ENCODE measurements around the gene SDHAF2. TPM values are rescaled to one million over a fixed set of nuclear protein-coding genes. Genes with fewer than 3 reads are reported as not detected.

Gene SDHAF2
- total RNA-seq, 1 experiment from 2014 or later = 90.4 TPM

GRCh38 chr11:61474013-61474643 is 44.2 kb downstream of the SDHAF2 start:
- ATAC-seq (no peak), DNase-seq (no peak)
- Histone ChIP-seq H3K9ac (ENCODE audit: low read length) (no peak overlapping the region), H3K4me3 (ENCODE audit: low read length) (no peak overlapping the region), H3K4me2 (ENCODE audit: low read length) (no peak overlapping the region), H3K79me2 (ENCODE audit: low read length) (no peaks in the 10 kb centered on the region), H3K36me3 (ENCODE audit: low read depth, low read length) (no peaks in the 10 kb centered on the region), H3F3A (ENCODE audit: low read length, unreplicated experiment) (no peaks in the 10 kb centered on the region), H2AFZ (ENCODE audit: low read length) (no peak overlapping the region), H3K4me1 (ENCODE audit: insufficient read depth, low read length) (peaks cover 4% of the 10 kb centered on the region; the same call in 1 of the 2 replicates), H3K9me2 (replicated peaks; ENCODE audit: low read length) (no peaks in the 10 kb centered on the region), H3K9me3 (ENCODE audit: low read length) (no peaks in the 10 kb centered on the region), H3K27me3 (ENCODE audit: low read length) (no peaks in the 10 kb centered on the region), H3K27ac (ENCODE audit: low read length) (no peak overlapping the region), H4K20me1 (ENCODE audit: low read length) (no peaks in the 10 kb centered on the region)
- POLR2A ChIA-PET (ENCODE audit: unreplicated experiment) = no interaction called here
- BruUV-seq (replicated peaks) = no TSS peak
- CTCF ChIA-PET = no interaction called here
- no peak for TF ChIP-seq EZH2phosphoT487 (IDR thresholded peaks at IDR 0.05; ENCODE audit: borderline replicate concordance, low read length)
- TF ChIP-seq EZH2 (IDR thresholded peaks at IDR 0.05; ENCODE audit: low read length, unreplicated experiment) = no peak
- TF ChIP-seq, protein P1, sequence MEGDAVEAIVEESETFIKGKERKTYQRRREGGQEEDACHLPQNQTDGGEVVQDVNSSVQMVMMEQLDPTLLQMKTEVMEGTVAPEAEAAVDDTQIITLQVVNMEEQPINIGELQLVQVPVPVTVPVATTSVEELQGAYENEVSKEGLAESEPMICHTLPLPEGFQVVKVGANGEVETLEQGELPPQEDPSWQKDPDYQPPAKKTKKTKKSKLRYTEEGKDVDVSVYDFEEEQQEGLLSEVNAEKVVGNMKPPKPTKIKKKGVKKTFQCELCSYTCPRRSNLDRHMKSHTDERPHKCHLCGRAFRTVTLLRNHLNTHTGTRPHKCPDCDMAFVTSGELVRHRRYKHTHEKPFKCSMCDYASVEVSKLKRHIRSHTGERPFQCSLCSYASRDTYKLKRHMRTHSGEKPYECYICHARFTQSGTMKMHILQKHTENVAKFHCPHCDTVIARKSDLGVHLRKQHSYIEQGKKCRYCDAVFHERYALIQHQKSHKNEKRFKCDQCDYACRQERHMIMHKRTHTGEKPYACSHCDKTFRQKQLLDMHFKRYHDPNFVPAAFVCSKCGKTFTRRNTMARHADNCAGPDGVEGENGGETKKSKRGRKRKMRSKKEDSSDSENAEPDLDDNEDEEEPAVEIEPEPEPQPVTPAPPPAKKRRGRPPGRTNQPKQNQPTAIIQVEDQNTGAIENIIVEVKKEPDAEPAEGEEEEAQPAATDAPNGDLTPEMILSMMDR (conservative IDR thresholded peaks at IDR 0.05; ENCODE audit: low read depth, low read length) = no peak
- intact Hi-C loops (cut with micrococcal nuclease) = no loop called here

DNA sequence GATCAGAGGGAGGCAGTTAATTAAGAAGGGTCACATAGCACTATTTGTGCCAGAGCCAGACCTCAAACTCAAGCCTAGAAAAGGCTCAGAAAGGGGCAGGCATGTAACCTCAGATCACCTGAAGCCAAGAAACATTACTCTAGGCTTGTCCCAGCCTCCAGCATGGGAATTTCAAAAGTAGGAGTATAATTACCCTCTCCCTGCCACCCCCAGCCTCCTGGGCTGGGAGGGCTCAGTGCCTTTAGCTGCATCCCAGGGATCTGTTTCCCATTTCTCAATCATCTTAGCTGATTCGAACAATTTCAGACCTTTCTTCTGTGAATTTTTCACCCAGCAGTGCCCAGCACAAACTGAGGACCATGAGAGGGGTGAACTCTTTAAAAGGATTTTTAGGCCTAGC is 45.5 kb downstream of the SDHAF2 start:
- ChIA-PET POLR2A (ENCODE audit: unreplicated experiment) (no interaction called here), CTCF (interaction anchor here (2.4 kb wide), 1 partner anchor 42 kb away, joined by 8 read pairs; no protein-coding TSS in a partner anchor)
- H3K27ac ChIP-seq (ENCODE audit: low read length) = no peak overlapping the region
- no peak overlapping the region for H3K4me3 ChIP-seq (ENCODE audit: low read length)
- no peak overlapping the region for H2AFZ ChIP-seq (ENCODE audit: low read length)
- no peaks in the 10 kb centered on the region for H4K20me1 ChIP-seq (ENCODE audit: low read length)
- peaks cover 4% of the 10 kb centered on the region; the same call in 1 of the 2 replicates for H3K4me1 ChIP-seq (ENCODE audit: insufficient read depth, low read length)
- H3K9me2 ChIP-seq (replicated peaks; ENCODE audit: low read length) = no peaks in the 10 kb centered on the region
- intact Hi-C loops (cut with micrococcal nuclease) = loop anchor here (5.0 kb wide), 1 partner anchor 257 kb away; no protein-coding TSS in a partner anchor
- no peak for DNase-seq
- no peaks in the 10 kb centered on the region for H3K36me3 ChIP-seq (ENCODE audit: low read depth, low read length)
- ATAC-seq = no peak
- H3K79me2 ChIP-seq (ENCODE audit: low read length) = no peaks in the 10 kb centered on the region
- H3K9me3 ChIP-seq (ENCODE audit: low read length) = no peaks in the 10 kb centered on the region
- no peak overlapping the region for H3K9ac ChIP-seq (ENCODE audit: low read length)
- TF ChIP-seq, protein P1 (conservative IDR thresholded peaks at IDR 0.05; ENCODE audit: low read depth, low read length) = no peak
- TF ChIP-seq EZH2phosphoT487 (IDR thresholded peaks at IDR 0.05; ENCODE audit: borderline replicate concordance, low read length) = no peak
- BruUV-seq (replicated peaks) = no TSS peak
- no peaks in the 10 kb centered on the region for H3F3A ChIP-seq (ENCODE audit: low read length, unreplicated experiment)
- no peaks in the 10 kb centered on the region for H3K27me3 ChIP-seq (ENCODE audit: low read length)
- no peak overlapping the region for H3K4me2 ChIP-seq (ENCODE audit: low read length)

GRCh38 chr11:61476371-61476770 is 46.4 kb downstream of the SDHAF2 start:
- intact Hi-C loops (cut with micrococcal nuclease) = loop anchor here (2.0 to 5.0 kb wide), 4 partner anchors 30 to 256 kb away; no protein-coding TSS in a partner anchor
- no peaks in the 10 kb centered on the region for H3K9me3 ChIP-seq (ENCODE audit: low read length)
- H3K4me2 ChIP-seq (ENCODE audit: low read length) = no peak overlapping the region
- POLR2A ChIA-PET (ENCODE audit: unreplicated experiment) = no interaction called here
- no peaks in the 10 kb centered on the region for H4K20me1 ChIP-seq (ENCODE audit: low read length)
- no TSS peak for BruUV-seq (replicated peaks)
- H3K27ac ChIP-seq (ENCODE audit: low read length) = no peak overlapping the region
- TF ChIP-seq, protein P1 (conservative IDR thresholded peaks at IDR 0.05; ENCODE audit: low read depth, low read length) = no peak
- TF ChIP-seq EZH2phosphoT487 (IDR thresholded peaks at IDR 0.05; ENCODE audit: borderline replicate concordance, low read length) = no peak
- TF ChIP-seq EZH2 (IDR thresholded peaks at IDR 0.05; ENCODE audit: low read length, unreplicated experiment) = no peak
- no peaks in the 10 kb centered on the region for H3K79me2 ChIP-seq (ENCODE audit: low read length)
- H3K27me3 ChIP-seq (ENCODE audit: low read length) = no peaks in the 10 kb centered on the region
- H3K9ac ChIP-seq (ENCODE audit: low read length) = no peak overlapping the region
- H3K4me1 ChIP-seq (ENCODE audit: insufficient read depth, low read length) = peaks cover 10% of the 10 kb centered on the region; the same call in 1 of the 2 replicates
- H2AFZ ChIP-seq (ENCODE audit: low read length) = no peak overlapping the region
- DNase-seq (no peak), ATAC-seq (no peak)
- no peaks in the 10 kb centered on the region for H3K36me3 ChIP-seq (ENCODE audit: low read depth, low read length)
- CTCF ChIA-PET = interaction anchor here (1.1 to 2.4 kb wide), 3 partner anchors 30 to 162 kb away, joined by 4 to 8 read pairs (median 4); no protein-coding TSS in a partner anchor
- H3K4me3 ChIP-seq (ENCODE audit: low read length) = no peak overlapping the region
- no peaks in the 10 kb centered on the region for H3K9me2 ChIP-seq (replicated peaks; ENCODE audit: low read length)
- no peaks in the 10 kb centered on the region for H3F3A ChIP-seq (ENCODE audit: low read length, unreplicated experiment)

All from PC-3 (cell line).